Pancreas (tissue), 10 donors: ENCODE results near the gene COPS7B. TPM values are rescaled to one million over a fixed set of nuclear protein-coding genes. Genes with fewer than 3 reads are reported as not detected.

Experiments used
- ATAC-seq, 4 donors: fragments of 200-7000 bp; cut with Tn5 transposase; one replicate each; pipeline versions ENCODE4 v1.8.0 to v1.9.1; 2020; ENCODE audit warnings: mild to moderate bottlenecking in 4 of 4, moderate library complexity in 4 of 4
- DNase-seq, 6 donors: peaks; one replicate each; pipeline ENCODE4 v3.0.0-alpha.2; 2020
- FAIRE-seq: peaks from 2 replicates; lab custom pipeline; 2012; peaks lifted over from hg19 to GRCh38; lab: Jason Lieb, UNC
- H3K27ac ChIP-seq, 4 donors: fragments of 200-600 bp; sonication (generic); 1 replicate in 3 of 4; 2 replicates in 1 of 4; pipeline versions ENCODE4 v1.5.0 to v1.8.0; 2020
- H3K27me3 ChIP-seq, 4 donors: fragments of 200-600 bp; one replicate each; pipeline ENCODE4 v1.8.0; 2021
- H3K36me3 ChIP-seq, 3 donors: fragments of 200-600 bp; sonication (generic) in 1 of 3; one replicate each; pipeline versions ENCODE4 v1.5.0 to v1.8.0; 2020 to 2021
- H3K4me1 ChIP-seq, 3 donors: fragments of 200-600 bp; one replicate each; pipeline ENCODE4 v1.8.0; 2021
- H3K4me3 ChIP-seq, 4 donors: fragments of 200-600 bp; sonication (generic) in 2 of 4; one replicate each; pipeline versions ENCODE4 v1.5.0 to v1.8.0; 2020 to 2021
- H3K9me3 ChIP-seq, 4 donors: fragments of 200-600 bp; one replicate each; pipeline ENCODE4 v1.8.0; 2021
- CTCF ChIP-seq, 4 donors: fragments of 200-600 bp; sonication (generic) in 3 of 4; IDR thresholded peaks; one replicate each; pipeline versions ENCODE4 v1.5.0 to v1.8.0; 2021; ENCODE audit warnings: antibody characterized with exemption in 4 of 4
- WGBS, 2 donors: extraction: QIAGEN DNeasy Blood & Tissue Kit; methylation state at CpG; one replicate each; pipeline ENCODE4 v1.1.7; 2013; 5-methylcytosine and 5-hydroxymethylcytosine counted together
- intact Hi-C, 3 donors: fragments of 100-400 bp; cut with DNase I; formaldehyde crosslinking; loops; one replicate each; pipeline versions ENCODE4 v1.11.1 to v1.14.2; 2022
- polyA plus RNA-seq, 2 donors: library from polyadenylated mRNA; stranded (reverse); fragments of 200-250 nt; gene quantifications; one replicate each; pipeline ENCODE4 v1.2.3, GENCODE V29; 2013
- total RNA-seq, 6 donors: library from RNA; stranded (reverse); fragmentation: NEBNext Ultra II Directional in 4 of 6; extraction: Animal tissue kit (Norgen Biotek cat#: 25700) in 4 of 6; gene quantifications; one replicate each; pipeline versions ENCODE4 v1.2.1 to v1.2.4, GENCODE V29; 2021 to 2023
- donor health status: healthy with polysubstance abuse.
- donor health status: DM: no; HTN: no; CAD: no; lungs with moderate emphysema.
- donor health status: DM: no; HTN: no; CAD: no.
- donor health status: control.
- donor health status: control.
- donor health status: Bipolar disorder and iron deficiency.
- donor health status: DM: yes; HTN: yes; CAD: no.
- donor health status: DM: no; HTN: no; CAD: no.
- donor health status: DM: no; HTN: no; CAD: no.
- donor health status: DM: yes; HTN: yes; CAD: no.

The COPS7B gene
- total and polyA plus RNA-seq, 8 donors = 7.9 to 22.5 (median 11.2) TPM

GRCh38 chr2:231807020-231807419 lies 20.8 kb downstream of the COPS7B start:
- H3K4me1 ChIP-seq = no peaks in the 10 kb centered on the region
- no peak for FAIRE-seq
- no peak overlapping the region for H3K27ac ChIP-seq
- H3K4me3 ChIP-seq = no peak overlapping the region
- no peak for ATAC-seq
- no peak for DNase-seq
- 80 to 81% methylated on average over 2 of the region's 2 CpGs for WGBS, 2 donors
- TF ChIP-seq CTCF (IDR thresholded peaks at IDR 0.05) = no peak
- H3K9me3 ChIP-seq = no peaks in the 10 kb centered on the region
- intact Hi-C loops = no loop called here
- H3K36me3 ChIP-seq = peaks cover 0 to 42% (median 0%) of the 10 kb centered on the region in 3 donors
- no peaks in the 10 kb centered on the region for H3K27me3 ChIP-seq

DNA sequence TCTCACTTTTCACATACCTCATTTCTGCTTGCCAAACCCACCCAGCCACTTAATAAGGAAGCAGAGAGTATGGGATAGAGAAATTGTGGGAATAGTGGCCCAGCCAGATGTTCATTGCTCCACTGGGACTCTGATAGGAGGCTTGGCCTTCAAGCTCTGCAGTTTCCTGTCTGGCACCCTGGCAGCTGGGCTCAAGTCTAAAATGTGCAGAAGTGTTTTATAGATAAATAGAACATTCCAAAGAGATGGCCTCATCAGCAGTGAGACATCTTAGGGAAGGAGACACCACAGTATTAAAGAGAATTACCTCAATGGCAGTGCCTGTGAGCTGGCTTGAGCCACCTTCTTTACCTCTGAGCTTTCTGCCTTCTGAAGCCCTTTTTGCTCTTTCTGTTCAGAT lies 24.7 kb downstream of the COPS7B start:
- ATAC-seq = no peak

DNA sequence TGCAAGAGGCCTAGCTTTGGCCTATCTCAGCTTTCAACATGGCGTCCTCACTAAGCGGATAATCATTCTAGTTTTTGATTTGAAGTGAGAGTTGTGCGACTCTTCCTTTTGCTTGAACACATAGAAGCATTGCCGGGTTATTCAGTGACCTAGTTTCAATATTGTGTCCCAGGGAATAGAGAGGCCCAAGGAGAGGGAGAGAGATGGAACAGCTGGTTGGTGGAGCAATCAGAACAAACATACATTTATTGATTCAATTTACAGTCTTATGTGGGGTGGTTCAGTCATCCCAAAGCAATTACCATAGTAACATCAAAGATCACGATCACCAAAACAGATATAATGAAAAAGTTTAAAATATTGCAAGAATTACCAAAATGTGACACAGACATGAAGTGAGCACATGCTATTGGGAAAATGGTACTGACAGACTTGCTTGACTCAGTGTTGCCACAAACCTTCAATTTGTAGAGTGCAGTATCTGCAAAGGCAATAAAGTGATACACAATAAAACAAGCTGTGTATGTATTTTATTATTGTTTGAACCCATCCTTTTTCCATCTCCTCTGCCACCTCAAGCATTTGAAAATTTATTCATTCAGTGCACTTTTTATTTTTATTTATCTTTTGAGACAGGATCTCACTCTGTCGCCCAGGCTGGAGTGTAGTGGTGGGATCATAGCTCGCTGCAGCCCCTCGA lies 30.2 kb downstream of the COPS7B start:
- Histone ChIP-seq H3K27me3 (no peaks in the 10 kb centered on the region), H3K36me3 (no peaks in the 10 kb centered on the region), H3K27ac (no peak overlapping the region), H3K9me3 (no peaks in the 10 kb centered on the region), H3K4me1 (no peaks in the 10 kb centered on the region), H3K4me3 (no peak overlapping the region)
- TF ChIP-seq CTCF (IDR thresholded peaks at IDR 0.05) = no peak
- no peak for DNase-seq
- intact Hi-C loops = no loop called here
- FAIRE-seq = no peak
- no peak for ATAC-seq
- 77 to 93% methylated on average over 8 of the region's 8 CpGs for WGBS, 2 donors

More for the DNA sequence above, 24.7 kb downstream of the COPS7B start:
- Histone ChIP-seq H3K27ac (no peak overlapping the region), H3K4me3 (no peak overlapping the region), H3K36me3 (peaks cover 0 to 32% (median 0%) of the 10 kb centered on the region in 3 donors), H3K4me1 (no peaks in the 10 kb centered on the region), H3K9me3 (no peaks in the 10 kb centered on the region), H3K27me3 (no peaks in the 10 kb centered on the region)
- FAIRE-seq = no peak
- intact Hi-C loops = no loop called here
- no peak for DNase-seq
- TF ChIP-seq CTCF (IDR thresholded peaks at IDR 0.05) = no peak

DNA sequence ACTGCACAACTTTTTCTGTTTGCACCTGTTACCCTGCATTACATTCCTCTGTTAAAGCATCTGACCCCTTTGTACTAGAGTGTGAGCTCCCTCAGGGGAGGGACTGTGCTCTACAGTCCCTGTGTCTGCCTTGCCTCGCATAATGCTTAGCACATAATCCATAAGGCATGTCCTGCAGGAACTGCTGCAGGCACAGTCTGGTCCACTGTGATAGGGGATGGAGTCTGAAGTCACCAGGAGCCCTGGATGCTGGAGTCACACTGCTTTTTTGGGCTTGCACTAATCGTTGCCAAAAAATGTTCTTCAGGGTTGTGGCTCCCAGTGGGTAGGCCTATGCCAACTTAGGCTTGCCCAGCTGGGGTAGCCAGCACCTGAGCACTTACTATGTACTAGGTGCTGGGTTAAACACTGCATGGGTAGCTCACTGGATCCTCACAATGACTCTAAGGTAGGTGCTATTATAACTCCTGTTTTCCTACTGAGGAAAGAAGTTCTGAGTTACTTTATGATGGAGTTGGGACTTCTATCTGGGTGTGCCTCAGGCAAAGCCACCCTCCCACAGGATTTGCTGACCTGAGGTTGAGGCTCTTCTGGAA lies 33.3 kb downstream of the COPS7B start:
- no peak for ATAC-seq
- no peak for FAIRE-seq
- H3K27ac ChIP-seq = no peak overlapping the region

More for the DNA sequence above, 33.3 kb downstream of the COPS7B start:
- H3K4me3 ChIP-seq = no peak overlapping the region
- no peaks in the 10 kb centered on the region for H3K4me1 ChIP-seq
- 50 to 61% methylated on average over 2 of the region's 2 CpGs for WGBS, 2 donors
- TF ChIP-seq CTCF (IDR thresholded peaks at IDR 0.05) = no peak
- H3K36me3 ChIP-seq = no peaks in the 10 kb centered on the region
- H3K9me3 ChIP-seq = no peaks in the 10 kb centered on the region
- no peaks in the 10 kb centered on the region for H3K27me3 ChIP-seq
- intact Hi-C loops = no loop called here
- DNase-seq = no peak
